Measurements from ENCODE around the gene PRELID3B.

Gene PRELID3B

DNA sequence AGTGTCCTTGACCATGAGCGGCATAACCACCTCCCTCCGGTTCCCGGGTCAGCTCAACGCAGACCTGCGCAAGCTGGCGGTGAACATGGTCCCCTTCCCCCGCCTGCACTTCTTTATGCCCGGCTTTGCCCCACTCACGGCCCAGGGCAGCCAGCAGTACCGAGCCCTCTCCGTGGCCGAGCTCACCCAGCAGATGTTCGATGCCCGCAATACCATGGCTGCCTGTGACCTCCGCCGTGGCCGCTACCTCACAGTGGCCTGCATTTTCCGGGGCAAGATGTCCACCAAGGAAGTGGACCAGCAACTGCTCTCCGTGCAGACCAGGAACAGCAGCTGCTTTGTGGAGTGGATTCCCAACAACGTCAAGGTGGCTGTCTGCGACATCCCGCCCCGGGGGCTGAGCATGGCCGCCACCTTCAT, 18.5 kb downstream of the PRELID3B start:
- H3K4me3 ChIP-seq (replicated peaks in 1 of 2; ENCODE audit: low read depth in 2 of 2, low read length in 2 of 2), result no peak overlapping the region
- TF ChIP-seq, protein P1, sequence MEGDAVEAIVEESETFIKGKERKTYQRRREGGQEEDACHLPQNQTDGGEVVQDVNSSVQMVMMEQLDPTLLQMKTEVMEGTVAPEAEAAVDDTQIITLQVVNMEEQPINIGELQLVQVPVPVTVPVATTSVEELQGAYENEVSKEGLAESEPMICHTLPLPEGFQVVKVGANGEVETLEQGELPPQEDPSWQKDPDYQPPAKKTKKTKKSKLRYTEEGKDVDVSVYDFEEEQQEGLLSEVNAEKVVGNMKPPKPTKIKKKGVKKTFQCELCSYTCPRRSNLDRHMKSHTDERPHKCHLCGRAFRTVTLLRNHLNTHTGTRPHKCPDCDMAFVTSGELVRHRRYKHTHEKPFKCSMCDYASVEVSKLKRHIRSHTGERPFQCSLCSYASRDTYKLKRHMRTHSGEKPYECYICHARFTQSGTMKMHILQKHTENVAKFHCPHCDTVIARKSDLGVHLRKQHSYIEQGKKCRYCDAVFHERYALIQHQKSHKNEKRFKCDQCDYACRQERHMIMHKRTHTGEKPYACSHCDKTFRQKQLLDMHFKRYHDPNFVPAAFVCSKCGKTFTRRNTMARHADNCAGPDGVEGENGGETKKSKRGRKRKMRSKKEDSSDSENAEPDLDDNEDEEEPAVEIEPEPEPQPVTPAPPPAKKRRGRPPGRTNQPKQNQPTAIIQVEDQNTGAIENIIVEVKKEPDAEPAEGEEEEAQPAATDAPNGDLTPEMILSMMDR (IDR thresholded peaks at IDR 0.05; ENCODE audit: low read depth, low read length), result no peak
- no peak for DNase-seq (ENCODE audit: low read depth in 2 of 2)

DNA sequence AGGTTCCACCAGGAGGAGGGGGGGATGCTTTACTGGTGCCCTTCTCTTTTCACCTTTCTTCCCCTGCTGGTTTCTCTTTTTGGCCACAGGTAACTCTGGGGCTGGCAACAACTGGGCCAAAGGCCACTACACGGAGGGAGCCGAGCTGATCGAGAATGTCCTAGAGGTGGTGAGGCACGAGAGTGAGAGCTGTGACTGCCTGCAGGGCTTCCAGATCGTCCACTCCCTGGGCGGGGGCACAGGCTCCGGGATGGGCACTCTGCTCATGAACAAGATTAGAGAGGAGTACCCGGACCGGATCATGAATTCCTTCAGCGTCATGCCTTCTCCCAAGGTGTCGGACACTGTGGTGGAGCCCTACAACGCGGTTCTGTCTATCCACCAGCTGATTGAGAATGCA, 19.0 kb downstream of the PRELID3B start:
- TF ChIP-seq, protein P1 (IDR thresholded peaks at IDR 0.05; ENCODE audit: low read depth, low read length), result no peak
- H3K4me3 ChIP-seq (replicated peaks in 1 of 2; ENCODE audit: low read depth in 2 of 2, low read length in 2 of 2), result no peak overlapping the region
- no peak for DNase-seq (ENCODE audit: low read depth in 2 of 2)

DNA sequence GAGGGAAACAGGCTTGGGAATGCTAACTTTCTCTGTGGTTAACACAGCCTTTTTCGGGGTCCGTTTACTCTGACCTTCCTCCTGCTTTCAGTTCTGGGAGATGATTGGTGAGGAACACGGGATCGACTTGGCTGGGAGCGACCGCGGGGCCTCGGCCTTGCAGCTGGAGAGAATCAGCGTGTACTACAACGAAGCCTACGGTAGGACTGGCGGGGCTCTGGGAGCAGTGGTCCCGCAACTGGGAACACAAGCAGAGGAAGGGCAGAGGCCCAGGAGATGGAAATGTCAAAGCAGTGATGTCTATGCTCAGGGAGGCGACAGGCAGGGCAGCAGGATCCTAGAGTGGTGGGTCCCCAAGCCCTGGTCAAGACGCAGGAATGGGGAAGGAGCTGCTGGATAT, 19.8 kb downstream of the PRELID3B start:
- H3K4me3 ChIP-seq (replicated peaks in 1 of 2; ENCODE audit: low read depth in 2 of 2, low read length in 2 of 2), result no peak overlapping the region
- DNase-seq (ENCODE audit: low read depth in 2 of 2), result no peak
- TF ChIP-seq, protein P1 (IDR thresholded peaks at IDR 0.05; ENCODE audit: low read depth, low read length), result no peak

DNA sequence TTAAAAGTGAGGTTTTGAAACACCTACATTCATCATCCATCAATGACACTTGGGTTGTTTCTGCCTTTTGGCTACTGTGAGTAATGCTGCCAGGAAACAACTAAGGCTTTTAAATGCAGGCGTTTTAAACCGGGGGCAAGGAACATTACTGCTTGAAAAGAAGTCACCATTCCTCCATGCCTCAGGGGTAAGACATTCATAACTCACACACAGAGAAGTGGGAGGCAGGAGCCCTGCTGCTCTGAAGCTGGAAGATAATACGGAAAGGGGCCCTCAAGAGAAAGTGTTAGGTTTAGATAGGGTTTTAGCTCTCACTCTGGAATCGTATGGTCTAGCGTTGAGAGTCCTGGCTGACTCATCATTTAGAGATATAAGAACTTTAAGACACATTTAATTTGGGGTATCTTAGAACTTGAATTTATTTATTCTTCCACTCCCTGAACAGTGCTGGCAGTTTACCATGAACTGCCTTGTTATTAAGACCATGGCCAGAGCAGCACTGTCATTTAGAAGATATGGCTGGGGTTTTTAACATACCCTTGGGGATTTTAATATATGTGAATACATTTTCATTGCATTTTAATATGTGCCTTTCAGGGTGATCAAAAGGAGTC, 21.5 kb downstream of the PRELID3B start:
- no peak overlapping the region for H3K4me3 ChIP-seq (replicated peaks in 1 of 2; ENCODE audit: low read depth in 2 of 2, low read length in 2 of 2)
- TF ChIP-seq, protein P1 (IDR thresholded peaks at IDR 0.05; ENCODE audit: low read depth, low read length), result no peak
- DNase-seq (ENCODE audit: low read depth in 2 of 2), result peak; percentile 43 to 50

DNA sequence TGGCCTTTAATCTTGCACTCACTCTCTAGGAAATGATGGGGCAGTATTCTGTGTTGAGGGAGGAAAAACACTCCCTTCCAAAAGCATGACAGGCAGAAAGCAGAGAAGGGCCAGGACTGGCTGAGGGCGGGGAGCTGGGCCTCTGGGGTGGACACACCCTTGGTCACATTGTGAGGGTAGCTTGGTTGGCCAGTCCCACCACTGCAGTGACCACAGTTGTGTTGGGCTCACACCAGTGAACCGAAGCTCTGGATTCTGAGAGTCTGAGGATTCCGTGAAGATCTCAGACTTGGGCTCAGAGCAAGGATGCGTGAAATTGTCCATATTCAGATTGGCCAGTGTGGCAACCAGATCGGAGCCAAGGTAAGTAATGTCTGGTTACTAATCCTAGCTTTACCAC, 23.4 kb downstream of the PRELID3B start, which contains the start of gene TUBB1:
Gene TUBB1, plus strand, starts transcription at position 213 of the 400 bp plus-strand sequence. Its CDS starts 94 bp downstream, at position 307.
- DNase-seq (ENCODE audit: low read depth in 2 of 2), result no peak
- H3K4me3 ChIP-seq (replicated peaks in 1 of 2; ENCODE audit: low read depth in 2 of 2, low read length in 2 of 2), result no peak within 1 kb of the TSS
- TF ChIP-seq, protein P1 (IDR thresholded peaks at IDR 0.05; ENCODE audit: low read depth, low read length), result no peak

DNA sequence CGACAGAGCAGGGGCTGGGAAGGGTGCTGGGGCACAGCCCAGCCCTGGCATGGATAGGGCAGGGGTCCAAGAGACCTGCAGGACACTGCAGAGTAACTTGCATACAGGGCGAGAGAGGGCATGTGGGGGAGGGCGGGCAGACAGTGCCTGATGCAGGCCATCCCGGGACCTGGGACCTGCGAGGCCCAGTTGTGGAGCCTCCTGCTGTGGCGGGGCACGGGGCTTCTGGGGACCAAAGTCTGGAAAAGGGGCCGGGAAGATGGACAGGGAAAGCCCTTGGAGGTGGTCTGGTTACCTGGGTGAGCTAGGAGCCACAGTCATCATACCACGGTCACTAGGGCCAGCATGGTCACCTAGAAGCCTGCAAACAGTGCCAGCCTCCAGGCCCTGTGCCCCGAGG, 23.8 kb downstream of the PRELID3B start:
- no peak overlapping the region for H3K4me3 ChIP-seq (replicated peaks in 1 of 2; ENCODE audit: low read depth in 2 of 2, low read length in 2 of 2)
- TF ChIP-seq, protein P1 (IDR thresholded peaks at IDR 0.05; ENCODE audit: low read depth, low read length), result no peak

More for the DNA sequence above, 23.8 kb downstream of the PRELID3B start:
- DNase-seq (ENCODE audit: low read depth in 2 of 2), result no peak

All from cardiac fibroblast (primary cell).